GM18505 (cell line): ENCODE results near the gene SCARB1.

Experiments used
- ATAC-seq: cut with Tn5 transposase; IDR thresholded peaks from one replicate; pipeline ENCODE4 v1.9.1; 2021; ENCODE audit not compliant: unreplicated experiment
- POLR2A ChIP-seq: IDR thresholded peaks from 4 replicates; pipeline ENCODE4 v1.6.1; 2011; ENCODE audit warnings: borderline replicate concordance; ENCODE audit not compliant: insufficient read depth, insufficient read length; ENCODE audit errors: extremely low read depth

SCARB1 gene

DNA sequence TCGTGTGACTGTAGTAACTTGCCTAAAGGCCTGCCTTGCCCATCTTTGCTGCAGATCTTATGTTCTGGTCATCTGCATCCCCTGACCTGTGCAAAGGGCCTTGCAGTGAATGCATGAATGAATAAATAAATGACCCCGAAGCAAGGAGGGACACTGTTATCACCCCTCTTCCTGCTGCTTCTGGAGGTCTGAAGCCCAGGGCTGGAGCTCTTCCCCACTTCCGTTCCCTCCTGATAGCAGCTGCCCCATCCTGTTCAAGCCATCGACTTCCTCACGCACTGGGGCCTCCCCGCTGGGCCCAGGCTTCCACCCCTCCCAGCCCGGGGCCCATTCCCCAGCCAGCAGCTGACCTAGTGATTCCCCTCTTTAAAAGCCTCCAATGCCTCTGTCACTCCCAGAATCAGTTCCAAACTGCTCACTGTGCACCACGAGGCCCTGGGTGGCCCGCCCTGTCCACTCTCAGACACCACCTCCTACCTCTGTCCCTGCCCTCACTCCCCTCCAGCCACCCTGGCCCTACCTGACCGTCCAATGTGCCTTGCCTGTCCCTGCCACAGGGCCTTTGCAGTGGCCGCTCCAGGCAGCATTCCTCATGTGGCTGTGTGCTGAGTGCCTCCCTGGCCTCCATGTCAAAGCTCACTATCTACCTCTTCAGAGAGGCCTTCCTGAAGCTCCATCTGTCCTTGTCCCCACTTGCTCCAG is 78.6 kb downstream of the SCARB1 start:
- ATAC-seq: no peak
- TF ChIP-seq POLR2A: no peak

DNA sequence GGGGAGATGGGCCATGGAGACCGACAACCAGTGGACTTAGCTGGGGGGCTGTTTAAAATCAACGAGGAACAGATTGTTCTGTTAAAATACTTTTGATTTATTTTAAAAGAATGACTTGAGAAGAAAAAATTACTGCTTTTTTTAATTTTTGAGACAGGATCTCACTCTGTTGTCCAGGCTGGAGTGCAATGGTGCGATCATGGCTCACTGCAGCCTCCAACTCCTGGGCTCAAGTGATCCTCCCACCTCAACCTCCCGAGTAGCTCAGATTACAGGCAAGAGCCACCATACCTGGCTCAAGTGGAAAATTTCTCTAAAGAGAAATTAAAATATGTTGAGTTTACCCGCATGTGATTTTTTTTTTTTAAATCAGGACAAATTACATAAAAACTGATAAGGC is 80.6 kb downstream of the SCARB1 start:
- ATAC-seq: no peak
- no peak for TF ChIP-seq POLR2A

DNA sequence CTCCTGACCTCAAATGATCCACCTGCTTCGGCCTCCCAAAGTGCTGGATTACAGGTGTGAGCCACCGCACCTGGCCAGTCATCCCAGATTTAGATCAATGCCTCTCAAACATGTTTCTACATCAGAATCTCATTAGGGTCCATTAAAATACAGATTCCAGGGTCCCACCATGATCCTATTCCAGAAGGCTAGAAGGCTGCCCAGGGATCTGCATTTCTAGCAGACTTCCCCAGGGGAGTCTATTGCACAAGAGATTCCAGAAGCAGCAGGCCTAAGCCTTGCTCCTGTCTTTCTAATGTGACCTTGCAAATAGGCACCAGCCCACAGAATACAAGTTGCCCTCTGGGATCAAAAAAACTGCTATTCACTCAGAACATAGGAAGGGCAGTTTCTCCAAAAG is 81.5 kb downstream of the SCARB1 start:
- ATAC-seq: no peak

DNA sequence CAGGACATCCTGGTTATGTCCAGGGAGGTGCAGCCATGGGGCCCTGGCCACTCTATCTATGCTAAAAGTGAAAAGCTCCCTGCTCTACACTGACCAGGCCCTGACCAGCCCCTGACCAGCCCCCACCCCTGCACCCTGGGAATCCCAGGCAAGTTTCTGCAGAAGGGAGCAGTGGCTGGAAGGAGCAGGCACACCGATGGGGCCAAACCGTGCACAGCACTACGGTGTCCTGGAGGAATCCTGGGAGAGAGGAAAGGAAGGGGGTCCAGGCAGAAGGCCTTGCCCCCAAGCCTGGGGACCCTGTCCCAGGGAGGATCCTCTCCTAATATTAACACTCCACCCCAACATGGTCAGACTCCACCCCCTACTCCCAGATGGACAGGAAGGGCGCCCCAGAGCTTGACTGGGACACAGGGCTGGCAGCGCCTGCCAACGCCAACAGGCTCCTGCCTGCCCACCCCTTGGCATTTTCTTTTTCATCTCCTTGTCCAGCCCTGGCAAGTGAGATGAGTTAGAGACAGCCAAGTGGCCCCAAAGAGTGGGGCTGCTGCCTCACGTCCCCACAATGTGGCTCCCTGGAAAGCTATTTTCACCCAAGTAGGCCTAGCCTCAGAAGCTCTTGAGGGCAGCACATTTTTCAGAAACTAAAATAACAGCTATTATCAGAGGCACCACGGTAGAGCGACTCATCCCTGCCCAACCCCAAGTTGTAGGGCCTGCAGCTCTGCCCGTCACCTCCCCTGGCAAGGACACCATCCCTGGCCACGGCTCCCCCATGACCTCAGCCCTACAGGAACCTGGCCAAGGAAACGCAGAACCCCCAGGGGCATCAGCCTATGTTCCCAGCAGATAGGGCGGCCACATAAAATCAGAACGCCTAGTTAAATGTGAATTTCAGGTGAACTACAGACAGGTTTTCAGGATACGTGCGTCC is 82.6 kb downstream of the SCARB1 start:
- no peak for TF ChIP-seq POLR2A
- no peak for ATAC-seq

More for the DNA sequence above, 81.5 kb downstream of the SCARB1 start:
- TF ChIP-seq POLR2A: no peak

DNA sequence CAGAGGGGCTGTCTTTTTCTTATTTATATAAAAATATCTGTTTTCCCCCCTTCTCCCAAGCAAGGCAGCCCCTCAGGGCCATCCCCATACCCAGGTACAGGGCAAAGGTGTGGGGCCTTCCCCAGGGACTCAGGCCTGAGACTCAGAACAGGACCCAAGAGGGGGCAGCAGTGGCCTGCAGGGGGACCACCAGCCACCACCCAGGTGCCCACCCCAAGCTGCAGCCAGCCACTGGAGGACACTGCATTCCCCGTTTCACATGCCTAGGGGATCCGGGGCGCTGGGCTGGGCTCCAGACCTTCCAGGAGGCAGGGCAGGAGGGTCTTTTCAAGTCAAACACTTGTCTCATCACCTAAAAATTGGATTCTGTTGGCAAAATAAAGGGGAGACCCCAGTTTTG is 83.3 kb downstream of the SCARB1 start:
- no peak for TF ChIP-seq POLR2A
- no peak for ATAC-seq

DNA sequence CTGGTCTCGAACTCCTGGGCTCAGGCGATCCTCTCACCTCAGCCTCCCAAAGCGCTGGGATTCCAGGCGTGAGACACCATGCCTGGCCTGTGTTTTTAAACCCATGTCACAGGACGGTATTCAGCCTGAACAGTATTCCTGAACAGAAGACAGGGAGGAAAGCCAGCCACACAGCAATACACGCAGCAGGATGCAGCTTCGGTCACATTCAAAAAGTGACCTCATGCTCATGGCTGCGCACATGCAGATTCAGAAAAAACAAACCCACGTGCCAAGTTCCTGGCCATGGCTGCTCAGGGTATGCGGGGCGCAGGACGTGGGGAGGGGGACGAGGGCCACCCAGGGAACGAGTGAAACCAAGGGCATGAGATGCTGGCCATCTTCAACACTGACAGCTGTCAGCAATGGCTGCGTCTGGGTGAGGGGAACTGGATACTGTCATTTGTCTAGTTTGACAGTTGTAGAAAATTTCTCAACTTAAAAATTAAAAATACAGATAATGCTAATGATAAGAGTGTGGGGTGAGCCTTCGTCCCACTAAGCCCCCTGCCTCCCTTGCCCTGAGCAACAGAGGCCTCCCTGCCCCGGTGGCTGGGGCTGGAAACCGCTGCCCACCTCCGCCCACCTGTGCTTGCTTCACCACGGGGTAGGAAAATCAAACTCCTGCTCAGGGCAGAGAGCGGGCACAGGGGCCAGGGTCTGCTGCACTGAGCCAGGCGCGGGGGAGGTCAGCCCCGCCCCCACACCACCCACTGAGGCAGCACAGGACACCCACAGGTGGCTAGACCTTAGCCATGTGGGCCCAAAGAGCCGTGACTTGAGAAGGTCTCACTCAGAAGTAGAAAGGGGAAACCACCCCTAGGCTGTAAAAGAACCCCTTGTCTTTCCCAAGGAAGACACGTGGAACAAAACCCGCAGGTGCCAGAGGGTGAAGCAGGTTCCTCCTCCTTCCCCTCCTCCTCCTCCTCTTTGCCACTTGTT is 84.2 kb downstream of the SCARB1 start:
- ATAC-seq: peak; percentile 54
- no peak for TF ChIP-seq POLR2A

DNA sequence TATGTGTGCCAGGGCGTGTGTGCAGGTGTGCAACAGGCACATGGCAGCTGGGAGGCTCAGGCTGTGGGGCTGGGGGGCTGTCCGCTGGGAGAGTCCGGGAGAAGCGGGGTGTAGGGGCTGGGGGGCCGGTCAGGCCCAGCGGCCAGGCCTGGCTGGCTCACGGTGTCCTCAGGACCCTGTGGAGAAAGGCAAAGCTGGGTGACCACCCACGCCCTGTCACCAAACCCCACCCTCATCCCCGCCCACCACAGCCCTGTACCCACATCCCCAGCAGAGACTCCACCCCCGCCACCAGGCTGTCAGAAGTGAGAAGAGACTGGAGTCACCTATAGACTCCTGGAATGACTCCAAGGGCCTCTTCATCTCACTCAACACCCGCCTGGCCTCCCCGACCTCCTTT is 85.3 kb downstream of the SCARB1 start:
- no peak for TF ChIP-seq POLR2A
- ATAC-seq: no peak

DNA sequence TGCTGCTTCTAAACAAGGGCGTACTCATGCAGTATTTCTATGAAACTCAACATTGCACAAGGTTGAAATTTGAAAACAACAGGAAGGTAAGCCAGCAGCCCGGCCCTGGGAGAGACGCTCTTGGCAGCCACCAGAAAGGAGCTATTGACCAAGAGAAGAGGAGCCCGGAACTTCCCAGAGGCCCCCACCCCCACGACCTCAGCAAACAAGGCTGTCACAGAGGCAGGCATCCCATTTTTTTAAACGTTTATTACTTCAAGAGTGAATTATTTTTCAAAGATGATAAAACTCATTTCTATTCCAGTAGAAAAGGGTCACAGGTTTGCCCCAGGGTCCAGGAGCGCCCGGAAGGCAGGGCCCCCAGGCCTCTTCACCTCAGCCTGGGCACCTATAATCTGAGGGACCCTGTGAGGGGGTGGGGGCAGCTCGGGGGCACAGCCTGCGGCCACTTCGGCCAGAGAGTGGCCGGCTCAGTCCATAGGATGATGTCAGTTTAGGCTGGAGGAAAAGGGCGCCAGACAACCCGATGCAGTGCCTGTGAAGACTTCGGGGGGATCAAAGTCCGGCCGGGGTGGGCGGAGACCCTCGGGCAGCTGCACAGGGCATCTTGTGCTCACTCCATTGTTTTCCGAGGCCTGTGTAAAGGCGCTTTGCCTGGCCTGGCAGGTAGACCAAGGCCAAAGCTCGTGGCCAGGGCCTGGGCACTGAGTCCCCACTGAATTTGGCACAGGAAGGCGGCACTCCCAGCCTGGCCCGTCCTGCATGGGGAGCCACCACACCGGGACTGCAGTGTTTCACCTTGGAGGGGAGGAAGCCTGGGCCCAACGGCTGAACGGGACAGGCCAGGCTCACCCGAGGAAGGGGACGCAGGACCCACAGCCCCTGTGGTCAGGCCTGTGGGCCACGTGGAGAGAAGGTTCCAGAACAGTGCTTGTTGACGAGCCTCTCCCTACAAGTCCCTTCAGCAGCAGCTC is 86.0 kb downstream of the SCARB1 start:
- TF ChIP-seq POLR2A: no peak
- ATAC-seq: no peak

DNA sequence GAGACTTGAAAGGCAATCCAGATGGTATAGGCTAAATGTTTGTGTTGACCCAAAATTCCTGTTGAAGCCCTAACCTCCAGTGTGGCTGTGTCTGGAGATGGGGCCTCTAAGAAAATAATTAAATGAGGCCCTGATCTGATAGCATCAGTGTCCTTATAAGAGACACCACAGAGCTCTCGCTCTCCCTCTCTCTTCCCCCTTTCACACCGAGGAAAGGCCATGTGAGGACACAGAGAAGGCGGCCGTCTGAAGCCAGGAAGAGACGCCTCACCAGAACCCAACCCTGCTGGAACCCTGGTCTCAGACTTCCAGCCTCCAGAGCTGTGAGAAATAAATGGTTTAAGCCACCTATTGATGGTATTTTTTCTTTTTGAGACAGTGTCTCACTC is 87.5 kb downstream of the SCARB1 start:
- no peak for TF ChIP-seq POLR2A
- ATAC-seq: no peak

DNA sequence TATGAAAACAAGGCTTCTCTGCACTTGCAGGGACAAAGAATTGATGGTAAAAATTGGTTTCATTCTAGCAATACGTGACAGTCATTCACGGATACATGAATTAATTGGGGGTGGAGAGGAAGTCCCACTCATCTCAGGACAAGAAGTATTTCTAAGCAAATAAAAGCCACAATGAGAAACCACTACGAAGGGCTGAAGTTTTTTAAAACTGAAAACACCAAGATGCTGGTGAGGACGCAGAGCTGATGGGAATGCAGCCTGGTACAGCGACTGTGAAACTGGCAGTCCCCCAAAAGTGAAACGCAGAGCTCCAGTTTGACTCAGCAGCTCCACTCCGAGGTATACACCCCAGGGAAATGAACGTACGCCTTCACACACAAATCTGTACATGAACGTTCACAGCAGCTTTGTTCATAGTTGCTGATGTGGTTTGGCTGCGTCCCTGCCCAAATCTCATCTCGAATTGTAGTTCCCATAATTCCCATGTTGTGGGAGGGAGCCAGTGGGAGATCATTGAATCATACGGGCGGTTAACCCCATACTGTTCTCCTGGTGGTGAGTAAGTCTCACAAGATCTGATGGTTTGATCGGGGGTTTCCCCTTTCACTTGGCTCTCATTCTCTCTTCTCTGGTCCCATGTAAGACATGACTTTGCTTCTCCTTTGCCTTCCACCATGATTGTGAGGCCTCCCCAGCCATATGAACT is 89.0 kb downstream of the SCARB1 start:
- peak; percentile 75 for ATAC-seq
- TF ChIP-seq POLR2A: peak; percentile 23

DNA sequence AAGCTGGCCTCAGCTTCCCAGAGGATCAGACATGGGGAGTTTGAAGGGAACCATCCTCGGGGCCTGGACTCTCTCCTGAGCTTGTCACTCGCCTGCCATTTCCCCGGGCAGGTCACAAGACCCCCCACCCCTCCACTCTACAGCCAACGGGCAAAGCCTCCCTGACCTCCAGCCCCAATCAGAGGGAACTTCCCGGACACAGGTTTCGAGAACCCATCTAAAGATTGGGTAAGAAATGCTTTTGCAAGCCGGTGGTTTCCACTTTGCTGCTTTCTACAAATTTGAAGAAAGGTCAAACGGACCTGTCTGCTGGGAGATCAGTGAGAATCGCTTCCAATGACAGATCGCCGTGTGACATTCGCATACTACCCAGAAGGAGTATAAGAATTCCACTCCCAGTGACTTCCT is 89.6 kb downstream of the SCARB1 start:
- peak; percentile 38 for ATAC-seq
- no peak for TF ChIP-seq POLR2A
